ENCODE data around the gene CYLD.

- TF ChIP-seq CTCF (conservative IDR thresholded peaks at IDR 0.05; ENCODE audit: low read depth in 2 of 2) (no peak), EZH2 (IDR thresholded peaks at IDR 0.05; ENCODE audit: low read depth, unreplicated experiment) (no peak), CREB1 (CRISPR knock-in tag; IDR thresholded peaks at IDR 0.05; ENCODE audit: low read depth) (no peak), STAT1 (IDR thresholded peaks at IDR 0.05; ENCODE audit: unreplicated experiment) (no peak), NANOG (IDR thresholded peaks at IDR 0.05; ENCODE audit: borderline replicate concordance) (no peak), POLR2AphosphoS5 (IDR thresholded peaks at IDR 0.05; ENCODE audit: low read depth) (no peak)
These were observed 39.2 kb upstream of the CYLD start for GRCh38 chr16:50702725-50703124.

All from GM23338 (cell line).